Calu3 (cell line): ENCODE measurements around the gene ZBED5. TPM values are rescaled to one million over a fixed set of nuclear protein-coding genes. Genes with fewer than 3 reads are reported as not detected.

Source experiments
- BruUV-seq: library from RNA; stranded (reverse); fragments of 400-500 nt; replicated peaks from 2 replicates; lab custom pipeline; 2021; lab: Mats Ljungman, UMichigan
- CTCF ChIA-PET: fragments of 300-600 bp; sonication (Branson Sonifier 250); formaldehyde crosslinking; loops from one replicate; lab custom pipeline; 2022; ENCODE audit warnings: antibody characterized with exemption; lab: Charles Lee
- DNase-seq: peaks from one replicate; pipeline ENCODE4 v3.0.0; 2022
- H3K27ac Mint-ChIP-seq: one replicate; pipeline ENCODE4 v1.8.0; 2022; ENCODE audit warnings: mixed read lengths; ENCODE audit not compliant: unreplicated experiment
- H3K27me3 Mint-ChIP-seq: one replicate; pipeline ENCODE4 v1.8.0; 2022; ENCODE audit warnings: mixed read lengths; ENCODE audit not compliant: unreplicated experiment
- H3K36me3 Mint-ChIP-seq: one replicate; pipeline ENCODE4 v1.8.0; 2022; ENCODE audit warnings: mild to moderate bottlenecking, moderate library complexity, mixed read lengths; ENCODE audit not compliant: insufficient read depth, unreplicated experiment
- H3K4me1 Mint-ChIP-seq: one replicate; pipeline ENCODE4 v1.8.0; 2022; ENCODE audit warnings: mild to moderate bottlenecking, low read depth, mixed read lengths; ENCODE audit not compliant: unreplicated experiment
- H3K4me3 Mint-ChIP-seq: one replicate; pipeline ENCODE4 v1.8.0; 2022; ENCODE audit warnings: mild to moderate bottlenecking, low read depth, moderate library complexity, mixed read lengths; ENCODE audit not compliant: unreplicated experiment
- H3K9me3 Mint-ChIP-seq: one replicate; pipeline ENCODE4 v1.8.0; 2022; ENCODE audit warnings: low read depth, mixed read lengths; ENCODE audit not compliant: unreplicated experiment
- CTCF ChIP-seq: fragments of 200-600 bp; IDR thresholded peaks from one replicate; pipeline ENCODE4 v1.8.0; 2022; ENCODE audit warnings: antibody characterized with exemption; ENCODE audit not compliant: unreplicated experiment
- intact Hi-C: fragments of 100-400 bp; cut with micrococcal nuclease; formaldehyde crosslinking; loops from one replicate; pipeline ENCODE4 v1.10.0; 2022; ENCODE audit not compliant: unreplicated experiment
- total RNA-seq: library from RNA; stranded (reverse); gene quantifications from 2 replicates; pipeline ENCODE4 v1.2.3, GENCODE V29; 2022

ZBED5 gene
- total RNA-seq, 1 experiment from 2014 or later = 51.4 TPM

GRCh38 chr11:10881892-10882291 lies 24.0 kb upstream of the ZBED5 start:
- CTCF ChIA-PET = no interaction called here
- Mint-ChIP-seq H3K36me3 (peaks cover 21% of the 10 kb centered on the region), H3K27me3 (no peaks in the 10 kb centered on the region), H3K4me3 (no peak overlapping the region), H3K4me1 (peaks cover 55% of the 10 kb centered on the region), H3K9me3 (no peaks in the 10 kb centered on the region), H3K27ac (no peak overlapping the region)
- TF ChIP-seq CTCF = no peak
- intact Hi-C loops = no loop called here
- DNase-seq = no peak
- no TSS peak for BruUV-seq

- peak; percentile 55 for DNase-seq
- Mint-ChIP-seq H3K36me3 (peaks cover 19% of the 10 kb centered on the region), H3K4me1 (peaks cover 47% of the 10 kb centered on the region), H3K9me3 (no peaks in the 10 kb centered on the region), H3K4me3 (no peak overlapping the region), H3K27me3 (no peaks in the 10 kb centered on the region), H3K27ac (peak overlapping the region; percentile 86)
- intact Hi-C loops = loop anchor here (1.0 kb wide), 1 partner anchor 45 kb away; no protein-coding TSS in a partner anchor
- CTCF ChIA-PET = interaction anchor here (0.8 to 2.0 kb wide), 9 partner anchors 15 to 128 kb away, joined by 3 to 10 read pairs (median 3); partner anchors contain the start of genes EIF4G2 and ZBED5
- TF ChIP-seq CTCF = peak; percentile 82
- TSS peak; percentile 23 for BruUV-seq
Measured at GRCh38 chr11:10878408-10879214, 20.8 kb upstream of the ZBED5 start.

GRCh38 chr11:10876158-10876557 lies 18.3 kb upstream of the ZBED5 start:
- CTCF ChIA-PET = interaction anchor here (1.2 kb wide), 1 partner anchor 67 kb away, joined by 7 read pairs; the partner anchor contains the start of gene EIF4G2
- intact Hi-C loops = no loop called here
- H3K4me1 Mint-ChIP-seq = peaks cover 45% of the 10 kb centered on the region
- H3K36me3 Mint-ChIP-seq = peaks cover 19% of the 10 kb centered on the region
- DNase-seq = no peak
- peaks cover 6% of the 10 kb centered on the region for H3K9me3 Mint-ChIP-seq
- no peak overlapping the region for H3K4me3 Mint-ChIP-seq
- no TSS peak for BruUV-seq
- no peaks in the 10 kb centered on the region for H3K27me3 Mint-ChIP-seq
- TF ChIP-seq CTCF = no peak
- peak overlapping the region; percentile 51 for H3K27ac Mint-ChIP-seq

GRCh38 chr11:10875430-10876021 lies 17.7 kb upstream of the ZBED5 start:
- H3K27ac Mint-ChIP-seq = peak overlapping the region; percentile 51
- CTCF ChIA-PET = interaction anchor here (0.6 to 1.2 kb wide), 2 partner anchors 66 to 1546 kb away, joined by 7 to 8 read pairs; partner anchors contain the start of gene EIF4G2
- peaks cover 19% of the 10 kb centered on the region for H3K36me3 Mint-ChIP-seq
- no peak overlapping the region for H3K4me3 Mint-ChIP-seq
- H3K9me3 Mint-ChIP-seq = peaks cover 6% of the 10 kb centered on the region
- BruUV-seq = no TSS peak
- H3K27me3 Mint-ChIP-seq = no peaks in the 10 kb centered on the region
- no peak for DNase-seq
- intact Hi-C loops = no loop called here
- peaks cover 45% of the 10 kb centered on the region for H3K4me1 Mint-ChIP-seq
- no peak for TF ChIP-seq CTCF
